NCI-H748 treated with DMSO at 0.1 percent for 48 hours (cell line): ENCODE data around the gene CNKSR2.

Source experiments
- DNase-seq: peaks from one replicate; lab custom pipeline; 2025; lab: John Stamatoyannopoulos, UW

The CNKSR2 gene

DNA sequence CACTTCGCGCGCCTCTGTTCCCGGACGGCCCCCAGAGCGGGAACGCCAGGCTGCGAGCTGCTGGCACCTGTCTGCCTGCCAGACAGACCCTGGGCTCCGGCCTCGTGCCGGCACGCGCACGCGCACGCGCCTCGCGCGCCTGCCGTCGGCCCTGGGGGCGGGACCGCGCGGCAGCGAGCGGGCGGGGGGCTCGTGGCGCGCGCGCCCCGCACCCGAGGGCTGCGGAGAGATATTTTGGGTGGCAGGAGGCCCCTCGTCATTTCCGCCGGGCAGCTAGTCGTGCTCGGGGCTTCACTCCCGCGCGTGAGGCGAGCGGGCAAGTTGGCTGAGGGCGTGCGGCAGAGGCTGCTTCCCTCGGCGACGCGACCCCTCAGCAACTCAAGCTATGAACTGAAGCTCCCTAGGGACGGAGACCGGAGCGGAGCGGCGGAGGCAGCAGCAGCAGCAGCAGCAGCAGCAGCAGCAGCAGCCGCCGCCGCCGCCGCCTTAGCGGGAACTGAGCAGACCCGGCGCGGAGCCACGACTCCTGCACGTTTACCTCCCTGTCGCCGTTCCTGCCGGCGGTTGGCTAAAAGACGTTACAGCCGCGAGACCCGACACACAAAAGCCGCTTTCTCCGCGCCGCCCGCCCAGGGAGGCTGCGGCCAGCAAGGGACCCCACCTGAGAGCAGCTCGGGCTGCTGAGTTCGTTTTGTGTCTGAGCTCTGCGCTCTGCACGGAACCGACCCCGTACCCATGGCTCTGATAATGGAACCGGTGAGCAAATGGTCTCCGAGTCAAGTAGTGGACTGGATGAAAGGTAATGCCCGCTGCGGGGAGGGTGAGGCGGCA lies at the start of gene CNKSR2:
Gene CNKSR2 (plus strand): TSS at position 256 of the 831 bp plus-strand sequence. CDS start 480 bp downstream, at position 736.
- DNase-seq, result peak; percentile 50

- DNase-seq, result peak; percentile 6
These were observed 19.5 kb upstream of the CNKSR2 start for GRCh38 chrX:21354725-21355124.

DNA sequence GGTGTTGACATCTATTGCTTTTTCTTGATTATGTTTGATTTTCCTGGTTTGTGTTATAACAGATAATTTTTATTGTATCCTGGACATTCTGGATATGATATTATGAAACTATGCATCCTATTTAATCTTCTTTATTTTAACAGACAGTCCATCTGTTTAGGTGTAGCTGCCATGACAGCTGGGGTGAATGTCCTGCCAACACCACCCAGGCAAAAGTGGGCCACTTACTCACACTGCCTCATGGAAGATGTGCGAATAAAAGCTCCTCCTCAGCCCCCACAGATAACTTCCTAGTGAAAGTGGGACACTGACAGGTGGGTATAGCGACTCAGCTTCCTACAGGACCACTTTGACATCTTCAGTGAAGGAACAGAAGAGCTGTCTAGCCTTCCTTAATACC lies 18.4 kb upstream of the CNKSR2 start:
- no peak for DNase-seq

GRCh38 chrX:21369613-21370012 lies 4.6 kb upstream of the CNKSR2 start:
- no peak for DNase-seq

DNA sequence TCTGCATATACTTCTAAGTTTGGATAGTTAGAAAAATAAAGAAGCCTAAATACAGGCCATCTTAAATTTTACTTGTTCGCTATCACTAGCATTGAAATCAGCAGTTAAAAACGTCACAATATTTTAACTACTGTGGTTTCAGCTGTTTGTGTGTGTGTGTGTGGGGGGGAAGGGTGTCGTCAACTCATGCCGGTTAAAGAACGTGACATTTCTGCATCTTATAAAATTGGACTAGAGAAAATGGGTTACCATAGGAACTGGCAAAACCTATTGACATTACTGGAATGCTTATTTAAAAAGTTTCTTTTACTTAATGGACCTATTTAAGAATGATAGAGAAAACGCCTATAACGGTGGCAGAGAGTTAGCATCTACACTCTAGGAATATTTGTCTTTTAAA lies 1.2 kb upstream of the CNKSR2 start:
- DNase-seq, result no peak

GRCh38 chrX:21373637-21374162 lies 518 bp upstream of the CNKSR2 start:
- DNase-seq, result no peak

- DNase-seq, result no peak
These were observed 933 bp downstream of the CNKSR2 start for GRCh38 chrX:21374994-21375707.

GRCh38 chrX:21375708-21376009 lies 1.4 kb downstream of the CNKSR2 start:
- DNase-seq, result no peak

DNA sequence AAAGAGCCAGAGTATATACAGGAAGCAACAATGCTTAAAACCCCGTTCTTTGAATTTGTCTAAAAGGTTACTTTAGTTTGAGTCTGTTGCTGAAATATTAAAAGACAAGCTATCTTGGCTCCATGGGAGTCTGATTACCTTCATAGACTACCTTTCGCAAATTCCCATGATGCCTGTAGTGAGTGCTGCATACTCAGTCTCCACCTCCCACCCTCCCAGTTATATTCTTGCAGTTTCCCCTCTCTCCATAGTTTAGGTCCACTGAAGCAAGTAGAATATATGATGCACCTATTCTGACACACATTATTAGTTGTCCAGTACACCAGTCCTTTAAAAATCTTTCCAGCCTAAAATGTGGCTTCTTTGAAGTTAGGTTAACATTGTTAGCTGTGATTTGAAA lies 2.4 kb downstream of the CNKSR2 start:
- DNase-seq, result no peak

DNA sequence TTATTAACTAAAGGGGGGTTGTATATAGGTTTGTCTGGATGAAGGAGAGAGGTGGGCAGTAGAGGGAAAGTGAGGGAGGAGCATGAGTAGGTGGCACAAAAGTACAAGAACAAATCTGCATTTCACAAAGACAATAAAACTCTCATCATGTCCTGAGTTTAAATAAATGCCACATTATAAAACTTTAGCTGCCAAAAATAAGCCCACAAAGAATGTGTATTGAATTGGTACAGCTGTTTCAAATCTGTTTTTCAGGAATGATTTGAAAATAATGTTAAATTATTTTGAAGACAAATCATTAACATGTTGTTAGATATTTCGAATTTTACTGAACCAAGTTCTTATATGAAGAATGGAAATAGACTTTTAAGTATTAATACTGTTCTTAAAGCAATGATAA lies 5.8 kb downstream of the CNKSR2 start:
- no peak for DNase-seq

GRCh38 chrX:21382715-21383114 lies 8.5 kb downstream of the CNKSR2 start:
- DNase-seq, result no peak

DNA sequence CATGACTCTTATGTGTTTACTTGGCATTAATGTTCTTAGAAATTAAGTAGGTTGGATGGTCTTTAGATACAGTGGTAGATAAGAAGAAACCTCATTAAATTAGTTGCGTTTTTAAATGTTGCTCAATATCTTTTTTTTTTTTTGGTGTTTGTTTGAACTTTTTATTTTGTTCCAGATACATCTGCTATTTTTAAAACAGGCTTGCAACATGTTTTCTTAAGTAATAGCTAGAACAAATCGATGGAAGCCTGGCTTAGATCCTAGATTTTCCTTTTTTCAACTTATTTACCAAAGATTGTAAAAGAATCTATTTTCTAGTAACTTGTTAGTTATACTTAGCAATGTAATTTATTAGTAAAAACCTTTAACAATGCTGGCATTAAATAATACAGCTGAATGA lies 9.3 kb downstream of the CNKSR2 start:
- no peak for DNase-seq

DNA sequence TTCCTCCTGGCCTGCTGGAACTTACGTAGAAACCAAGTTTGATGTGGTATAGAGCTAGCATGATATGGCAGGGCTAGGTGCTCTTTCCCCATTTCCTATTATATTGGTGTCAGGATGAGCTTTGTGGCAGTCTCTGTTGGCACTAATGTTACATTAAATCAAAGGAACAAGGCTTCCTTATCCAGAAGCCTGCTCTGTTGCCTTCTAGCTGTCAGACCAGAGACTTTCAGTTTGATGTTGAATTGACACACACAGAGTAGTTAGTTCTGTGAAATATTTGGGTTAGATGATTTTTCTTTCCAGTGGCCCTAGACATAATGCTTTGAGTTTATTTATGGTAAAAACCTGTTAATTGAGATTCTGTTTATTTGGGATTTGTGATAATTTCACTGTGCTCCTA lies 10.0 kb downstream of the CNKSR2 start:
- DNase-seq, result no peak

GRCh38 chrX:21394792-21395191 lies 20.6 kb downstream of the CNKSR2 start:
- DNase-seq, result no peak

GRCh38 chrX:21398426-21398825 lies 24.2 kb downstream of the CNKSR2 start:
- no peak for DNase-seq

DNA sequence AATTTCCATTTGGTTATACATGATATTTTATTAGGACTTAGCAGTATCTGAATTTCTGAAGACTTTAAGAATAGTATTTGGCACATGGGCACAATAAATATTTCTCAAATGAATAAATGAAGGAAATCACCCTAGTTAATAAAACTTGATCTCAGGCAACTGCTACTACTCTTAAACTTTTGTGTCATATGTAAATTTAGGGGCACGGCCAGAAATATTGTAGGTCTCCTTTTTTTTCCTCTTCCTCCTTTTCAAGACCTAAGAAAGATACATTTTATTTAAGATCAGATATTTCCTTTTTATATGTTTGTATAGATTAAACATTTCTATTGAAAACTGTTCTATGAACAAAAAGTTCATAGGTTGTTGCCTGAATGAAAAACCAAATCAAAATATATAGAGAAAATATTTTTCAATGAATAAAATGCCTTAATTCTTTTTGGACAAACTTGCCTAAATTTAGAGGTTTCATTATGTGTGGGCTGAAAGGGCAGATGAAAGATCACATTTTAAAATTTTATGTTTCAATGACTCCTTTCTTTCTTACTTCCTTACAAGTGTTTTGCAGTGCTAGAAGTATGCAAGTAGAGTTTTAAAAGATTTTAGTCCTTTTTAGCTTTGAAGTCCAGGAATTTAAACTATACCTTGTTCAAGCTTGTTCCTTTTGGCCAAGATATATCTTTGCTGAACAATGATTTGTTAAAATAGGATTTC lies 26.3 kb downstream of the CNKSR2 start:
- no peak for DNase-seq

DNA sequence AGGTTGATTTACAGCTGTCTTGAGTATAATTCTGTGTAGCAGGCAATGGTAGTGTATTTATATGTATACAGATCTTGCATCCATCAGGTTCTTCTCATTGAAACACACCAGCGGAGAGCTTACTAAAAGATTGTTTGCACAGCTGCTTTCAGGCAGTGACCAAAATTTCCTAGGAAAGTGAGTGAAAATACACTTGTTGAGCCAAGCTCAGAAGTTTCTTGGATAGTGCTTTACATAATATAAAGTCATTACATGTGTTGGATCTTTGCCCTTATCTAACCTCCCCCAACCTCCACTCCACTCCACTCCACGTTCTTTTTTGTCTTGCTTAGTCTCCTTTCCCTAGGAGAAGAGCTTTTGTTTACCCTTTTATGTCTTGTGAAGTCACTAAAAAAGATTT lies 34.1 kb downstream of the CNKSR2 start:
- no peak for DNase-seq

DNA sequence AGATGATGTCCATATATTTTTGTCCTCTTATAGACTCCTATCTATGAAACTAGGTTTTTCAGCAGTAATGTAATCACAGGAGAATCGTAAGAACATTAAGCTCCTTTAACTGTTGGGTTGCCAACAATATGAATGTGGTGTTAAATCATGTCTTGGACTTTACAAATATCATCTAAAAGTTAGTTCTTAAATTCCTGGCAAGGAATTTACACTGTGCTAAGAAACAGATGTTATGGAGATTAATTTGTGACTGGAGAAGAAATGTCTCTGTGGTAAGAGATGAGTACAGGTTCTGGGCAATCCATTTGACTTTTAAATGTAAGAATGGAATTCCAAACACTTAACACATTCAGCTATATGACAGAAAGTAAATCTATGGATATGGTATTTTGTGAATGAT lies 34.6 kb downstream of the CNKSR2 start:
- no peak for DNase-seq

DNA sequence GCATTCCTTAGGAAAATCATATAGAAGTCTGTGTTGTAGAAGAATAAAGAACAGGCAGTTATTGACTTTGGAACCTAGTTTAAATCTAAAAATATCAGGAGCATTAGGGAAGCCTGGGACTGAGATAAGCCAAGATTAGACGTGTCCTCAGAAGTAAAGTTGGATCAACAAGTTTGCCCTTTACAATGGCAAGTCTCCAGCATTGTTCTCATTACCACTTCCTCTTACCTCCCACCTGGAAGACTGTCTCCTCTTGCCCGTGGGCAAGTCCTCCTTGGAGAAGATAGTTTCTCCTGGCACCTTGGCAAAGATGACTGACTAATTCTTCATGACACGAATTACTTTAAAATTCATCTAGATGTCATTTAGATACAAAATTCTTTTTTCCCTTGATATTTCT lies 37.8 kb downstream of the CNKSR2 start:
- DNase-seq, result no peak

- no peak for DNase-seq
These were observed 38.7 kb downstream of the CNKSR2 start for GRCh38 chrX:21412883-21413282.

- no peak for DNase-seq
These were observed 52.9 kb downstream of the CNKSR2 start for GRCh38 chrX:21427086-21427485.

DNA sequence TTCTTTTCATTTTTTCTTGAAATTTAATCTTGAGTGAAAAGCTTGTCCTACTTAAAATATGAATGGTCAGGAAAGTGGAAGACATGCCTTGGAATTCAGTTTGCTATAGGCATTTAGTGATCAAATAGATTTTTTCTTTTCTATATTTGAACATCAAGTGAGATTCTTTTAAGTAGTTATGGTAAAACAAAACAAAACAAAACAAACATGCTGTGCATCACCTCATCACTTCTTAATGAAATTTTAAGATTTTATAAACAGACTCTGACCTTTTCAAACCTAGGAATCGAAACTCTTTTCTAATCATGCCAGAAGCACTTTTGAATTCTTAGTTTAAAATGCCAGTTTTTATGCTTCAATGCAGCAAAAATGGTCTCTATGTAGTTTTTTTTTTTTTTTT lies 62.8 kb downstream of the CNKSR2 start:
- DNase-seq, result no peak

GRCh38 chrX:21438792-21439191 lies 64.6 kb downstream of the CNKSR2 start:
- no peak for DNase-seq
